SK-N-SH (cell line): ENCODE results near the gene OR6V1.

Experiments used
- POLR2AphosphoS5 ChIP-seq: IDR thresholded peaks from 2 replicates; pipeline ENCODE4 v1.6.1; 2012; ENCODE audit warnings: low read depth, low read length
- RAD21 ChIP-seq: IDR thresholded peaks from 2 replicates; pipeline ENCODE4 v1.6.1; 2012; ENCODE audit warnings: mild to moderate bottlenecking, low read length
- TAF1 ChIP-seq: IDR thresholded peaks from 2 replicates; pipeline ENCODE4 v1.6.1; 2012; ENCODE audit warnings: low read depth, mild to moderate bottlenecking, low read length, moderate library complexity, borderline replicate concordance
- YY1 ChIP-seq: IDR thresholded peaks from 2 replicates; pipeline ENCODE4 v1.4.0; 2012; ENCODE audit warnings: low read depth, mild to moderate bottlenecking
- TF ChIP-seq, protein P1 (sequence below): fragments of 200-600 bp; sonication (generic); IDR thresholded peaks from 2 replicates; pipeline ENCODE4 v1.6.1; 2017; ENCODE audit warnings: antibody characterized with exemption, mild to moderate bottlenecking, moderate library complexity
- TF ChIP-seq, protein P2 (sequence below): IDR thresholded peaks from 2 replicates; pipeline ENCODE4 v1.6.1; 2012; ENCODE audit warnings: mild to moderate bottlenecking, low read depth, low read length, moderate library complexity
- TF ChIP-seq, protein P3 (sequence below): IDR thresholded peaks from 2 replicates; pipeline ENCODE4; 2012

DNA sequence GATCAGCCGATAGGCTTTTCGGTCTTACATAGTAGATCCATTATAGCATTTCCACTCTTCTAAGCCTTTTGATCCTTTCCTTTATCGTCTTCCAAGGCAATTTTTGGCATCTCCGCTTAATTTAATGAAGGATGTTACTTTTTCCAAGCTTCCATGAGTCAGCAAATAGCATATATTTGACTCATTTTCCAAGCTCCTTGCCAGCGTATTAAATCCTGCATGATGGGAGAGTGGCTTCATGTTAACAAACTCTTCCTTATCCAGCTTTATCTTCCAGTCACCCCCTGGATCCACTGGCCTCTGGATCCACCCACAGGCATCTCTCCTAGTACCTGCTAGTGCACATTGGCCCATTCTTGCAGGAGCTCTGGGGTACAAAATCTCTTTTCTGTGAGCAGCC lies 38.2 kb upstream of the OR6V1 start:
- no peak; the same call in 1 of the 2 replicates for TF ChIP-seq YY1
- TF ChIP-seq RAD21 = no peak
- peak; percentile 69; the same call in 1 of the 2 replicates for TF ChIP-seq POLR2AphosphoS5
- TF ChIP-seq, protein P1, sequence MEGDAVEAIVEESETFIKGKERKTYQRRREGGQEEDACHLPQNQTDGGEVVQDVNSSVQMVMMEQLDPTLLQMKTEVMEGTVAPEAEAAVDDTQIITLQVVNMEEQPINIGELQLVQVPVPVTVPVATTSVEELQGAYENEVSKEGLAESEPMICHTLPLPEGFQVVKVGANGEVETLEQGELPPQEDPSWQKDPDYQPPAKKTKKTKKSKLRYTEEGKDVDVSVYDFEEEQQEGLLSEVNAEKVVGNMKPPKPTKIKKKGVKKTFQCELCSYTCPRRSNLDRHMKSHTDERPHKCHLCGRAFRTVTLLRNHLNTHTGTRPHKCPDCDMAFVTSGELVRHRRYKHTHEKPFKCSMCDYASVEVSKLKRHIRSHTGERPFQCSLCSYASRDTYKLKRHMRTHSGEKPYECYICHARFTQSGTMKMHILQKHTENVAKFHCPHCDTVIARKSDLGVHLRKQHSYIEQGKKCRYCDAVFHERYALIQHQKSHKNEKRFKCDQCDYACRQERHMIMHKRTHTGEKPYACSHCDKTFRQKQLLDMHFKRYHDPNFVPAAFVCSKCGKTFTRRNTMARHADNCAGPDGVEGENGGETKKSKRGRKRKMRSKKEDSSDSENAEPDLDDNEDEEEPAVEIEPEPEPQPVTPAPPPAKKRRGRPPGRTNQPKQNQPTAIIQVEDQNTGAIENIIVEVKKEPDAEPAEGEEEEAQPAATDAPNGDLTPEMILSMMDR = no peak
- TF ChIP-seq, protein P2, sequence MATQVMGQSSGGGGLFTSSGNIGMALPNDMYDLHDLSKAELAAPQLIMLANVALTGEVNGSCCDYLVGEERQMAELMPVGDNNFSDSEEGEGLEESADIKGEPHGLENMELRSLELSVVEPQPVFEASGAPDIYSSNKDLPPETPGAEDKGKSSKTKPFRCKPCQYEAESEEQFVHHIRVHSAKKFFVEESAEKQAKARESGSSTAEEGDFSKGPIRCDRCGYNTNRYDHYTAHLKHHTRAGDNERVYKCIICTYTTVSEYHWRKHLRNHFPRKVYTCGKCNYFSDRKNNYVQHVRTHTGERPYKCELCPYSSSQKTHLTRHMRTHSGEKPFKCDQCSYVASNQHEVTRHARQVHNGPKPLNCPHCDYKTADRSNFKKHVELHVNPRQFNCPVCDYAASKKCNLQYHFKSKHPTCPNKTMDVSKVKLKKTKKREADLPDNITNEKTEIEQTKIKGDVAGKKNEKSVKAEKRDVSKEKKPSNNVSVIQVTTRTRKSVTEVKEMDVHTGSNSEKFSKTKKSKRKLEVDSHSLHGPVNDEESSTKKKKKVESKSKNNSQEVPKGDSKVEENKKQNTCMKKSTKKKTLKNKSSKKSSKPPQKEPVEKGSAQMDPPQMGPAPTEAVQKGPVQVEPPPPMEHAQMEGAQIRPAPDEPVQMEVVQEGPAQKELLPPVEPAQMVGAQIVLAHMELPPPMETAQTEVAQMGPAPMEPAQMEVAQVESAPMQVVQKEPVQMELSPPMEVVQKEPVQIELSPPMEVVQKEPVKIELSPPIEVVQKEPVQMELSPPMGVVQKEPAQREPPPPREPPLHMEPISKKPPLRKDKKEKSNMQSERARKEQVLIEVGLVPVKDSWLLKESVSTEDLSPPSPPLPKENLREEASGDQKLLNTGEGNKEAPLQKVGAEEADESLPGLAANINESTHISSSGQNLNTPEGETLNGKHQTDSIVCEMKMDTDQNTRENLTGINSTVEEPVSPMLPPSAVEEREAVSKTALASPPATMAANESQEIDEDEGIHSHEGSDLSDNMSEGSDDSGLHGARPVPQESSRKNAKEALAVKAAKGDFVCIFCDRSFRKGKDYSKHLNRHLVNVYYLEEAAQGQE = no peak
- TF ChIP-seq TAF1 = peak; percentile 28; the same call in 1 of the 2 replicates
- TF ChIP-seq, protein P3, sequence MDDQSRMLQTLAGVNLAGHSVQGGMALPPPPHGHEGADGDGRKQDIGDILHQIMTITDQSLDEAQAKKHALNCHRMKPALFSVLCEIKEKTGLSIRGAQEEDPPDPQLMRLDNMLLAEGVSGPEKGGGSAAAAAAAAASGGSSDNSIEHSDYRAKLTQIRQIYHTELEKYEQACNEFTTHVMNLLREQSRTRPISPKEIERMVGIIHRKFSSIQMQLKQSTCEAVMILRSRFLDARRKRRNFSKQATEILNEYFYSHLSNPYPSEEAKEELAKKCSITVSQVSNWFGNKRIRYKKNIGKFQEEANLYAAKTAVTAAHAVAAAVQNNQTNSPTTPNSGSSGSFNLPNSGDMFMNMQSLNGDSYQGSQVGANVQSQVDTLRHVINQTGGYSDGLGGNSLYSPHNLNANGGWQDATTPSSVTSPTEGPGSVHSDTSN = peak; percentile 88
